HG03039 (cell line): ENCODE data around the gene ALDH1A1.
"Not testable (repeated sequence)": the region's sequence is repeated elsewhere in the genome, so short reads cannot be mapped to it uniquely, and the experiment has no call there.

ENCODE experiments used
- ATAC-seq: cut with Tn5 transposase; IDR thresholded peaks from one replicate; pipeline ENCODE4 v1.9.1; 2021; ENCODE audit warnings: mild to moderate bottlenecking, moderate library complexity; ENCODE audit not compliant: unreplicated experiment

Gene ALDH1A1

DNA sequence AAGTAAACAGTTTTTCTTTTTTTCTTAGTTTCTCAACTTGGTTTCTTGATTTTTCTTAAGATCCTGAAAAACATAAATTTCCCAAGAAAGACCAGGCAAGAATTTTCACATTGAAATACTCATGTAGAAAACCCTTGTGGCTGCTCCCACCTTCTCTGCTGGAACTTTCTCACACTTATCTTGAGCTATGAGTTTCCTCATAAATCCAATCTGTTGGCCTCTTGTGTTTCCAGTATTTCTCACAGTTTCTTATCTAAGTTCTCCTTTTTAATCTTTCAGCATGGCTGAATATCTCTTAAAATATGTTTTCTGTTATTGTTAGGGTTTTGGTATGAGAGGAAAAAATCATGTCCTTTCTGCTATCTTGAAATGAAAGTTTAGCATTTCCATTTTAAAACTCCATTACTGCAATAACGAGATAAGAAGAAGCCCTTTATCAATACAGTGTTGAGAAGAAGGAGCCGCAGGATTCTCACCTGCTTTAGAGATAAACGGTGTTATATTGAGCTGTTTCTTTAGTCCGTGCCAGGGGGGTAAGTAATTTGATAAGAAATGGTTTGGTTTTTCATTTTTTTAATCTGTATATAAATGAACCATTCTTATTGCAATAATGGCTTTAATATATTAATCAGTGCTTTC, 89.3 kb downstream of the ALDH1A1 start:
- ATAC-seq = no peak

DNA sequence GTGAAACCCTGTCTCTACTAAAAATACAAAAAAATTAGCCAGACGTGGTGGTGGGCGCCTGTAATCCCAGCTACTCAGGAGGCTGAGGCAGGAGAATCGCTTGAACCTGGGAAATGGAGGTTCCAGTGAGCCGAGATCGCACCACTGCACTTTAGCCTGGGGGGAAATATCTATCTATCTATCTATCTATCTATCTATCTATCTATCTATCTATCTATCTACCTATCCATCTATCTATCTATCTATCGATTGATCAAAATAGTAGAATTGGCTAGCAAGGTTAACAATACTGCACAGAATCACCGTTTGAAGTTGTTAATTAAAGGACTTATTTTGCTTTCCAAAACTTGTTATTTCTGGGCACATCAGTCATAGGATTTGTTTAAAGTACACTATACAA, 90.1 kb downstream of the ALDH1A1 start:
- not testable (repeated sequence) for ATAC-seq

DNA sequence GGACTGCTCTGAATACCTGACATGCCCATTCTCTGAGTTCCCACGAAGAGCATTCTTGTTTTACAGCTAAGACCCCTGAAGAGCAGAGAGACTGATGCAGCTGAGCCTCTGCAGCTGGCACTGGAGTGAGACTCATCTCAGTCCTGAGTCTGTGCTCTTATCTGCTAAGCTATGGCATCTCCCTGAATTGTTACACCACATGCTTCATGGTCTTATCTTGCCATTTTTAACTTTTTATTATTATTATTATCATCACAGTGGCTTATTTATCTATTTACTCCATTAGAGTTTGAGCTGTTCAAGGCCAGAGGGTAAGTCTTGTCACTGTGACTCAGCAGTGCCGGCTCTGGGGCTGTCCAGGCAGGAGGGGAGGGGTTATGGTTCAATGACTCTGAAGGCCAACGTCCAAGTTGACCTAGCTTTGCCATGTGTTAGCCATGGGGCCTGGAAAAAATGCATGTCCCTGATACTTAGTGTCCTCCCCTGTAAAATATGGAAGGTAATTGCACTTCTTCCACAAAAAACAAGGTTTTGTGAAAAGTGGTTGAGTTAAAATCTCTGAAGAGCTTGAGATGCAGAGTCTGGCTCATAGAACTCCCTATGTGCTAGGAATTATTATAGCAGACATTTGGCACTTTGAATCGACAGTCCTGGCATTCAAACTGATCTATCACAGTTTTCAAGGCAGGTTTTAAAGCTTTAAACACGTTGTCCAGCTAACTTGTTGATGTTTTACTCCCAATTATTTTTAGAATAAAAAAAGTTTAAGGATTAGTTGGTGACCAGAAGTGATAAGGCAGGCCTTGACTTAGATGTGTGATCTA, 94.6 kb downstream of the ALDH1A1 start:
- no peak for ATAC-seq

DNA sequence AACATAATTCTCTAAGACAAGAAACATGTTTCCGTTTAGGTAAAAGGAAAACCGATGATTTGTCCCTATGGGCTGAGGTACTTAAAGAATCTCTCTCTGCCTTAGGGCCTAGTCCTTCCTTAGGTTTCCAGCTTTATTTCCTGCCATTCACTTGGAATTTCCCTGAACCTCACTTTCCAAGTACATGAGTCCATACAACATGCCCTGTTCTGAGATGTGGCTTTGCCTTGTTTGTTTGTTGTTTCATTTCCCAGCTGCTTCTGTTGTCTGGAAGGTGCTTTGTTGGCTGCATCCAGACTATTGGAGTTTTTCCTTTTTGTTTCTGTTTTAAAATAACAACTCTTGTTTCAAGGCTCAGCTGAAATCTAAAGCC, 95.2 kb downstream of the ALDH1A1 start:
- ATAC-seq = no peak

DNA sequence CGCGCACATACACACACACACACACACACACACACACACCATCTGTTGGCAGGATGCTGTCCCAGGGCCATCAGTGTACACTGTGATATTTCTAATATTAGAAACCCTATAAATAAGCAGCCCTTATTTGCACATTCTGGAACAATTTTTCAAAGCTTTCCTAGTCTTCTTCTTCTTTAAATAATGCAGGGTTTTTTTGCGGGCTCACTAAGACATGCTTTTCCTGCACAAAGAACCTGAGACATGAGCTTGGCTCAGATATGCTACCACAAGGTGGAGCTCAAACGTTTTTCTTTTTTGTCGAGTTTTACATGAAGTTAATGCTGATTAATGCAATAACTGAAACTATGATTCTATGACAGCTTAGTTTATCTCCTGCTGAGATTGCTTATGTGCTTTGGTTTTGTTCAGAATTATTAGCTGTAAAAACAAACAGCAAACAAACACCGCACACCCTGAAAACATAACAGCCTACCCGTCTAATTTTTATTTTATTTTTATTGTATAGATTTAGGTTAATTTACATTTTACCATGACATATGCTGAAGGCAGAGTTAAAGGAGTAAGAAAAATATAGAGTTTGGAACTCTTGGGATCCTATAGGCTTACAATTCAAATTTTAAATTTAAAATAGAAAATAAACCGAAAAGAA, 95.8 kb downstream of the ALDH1A1 start:
- ATAC-seq = no peak

DNA sequence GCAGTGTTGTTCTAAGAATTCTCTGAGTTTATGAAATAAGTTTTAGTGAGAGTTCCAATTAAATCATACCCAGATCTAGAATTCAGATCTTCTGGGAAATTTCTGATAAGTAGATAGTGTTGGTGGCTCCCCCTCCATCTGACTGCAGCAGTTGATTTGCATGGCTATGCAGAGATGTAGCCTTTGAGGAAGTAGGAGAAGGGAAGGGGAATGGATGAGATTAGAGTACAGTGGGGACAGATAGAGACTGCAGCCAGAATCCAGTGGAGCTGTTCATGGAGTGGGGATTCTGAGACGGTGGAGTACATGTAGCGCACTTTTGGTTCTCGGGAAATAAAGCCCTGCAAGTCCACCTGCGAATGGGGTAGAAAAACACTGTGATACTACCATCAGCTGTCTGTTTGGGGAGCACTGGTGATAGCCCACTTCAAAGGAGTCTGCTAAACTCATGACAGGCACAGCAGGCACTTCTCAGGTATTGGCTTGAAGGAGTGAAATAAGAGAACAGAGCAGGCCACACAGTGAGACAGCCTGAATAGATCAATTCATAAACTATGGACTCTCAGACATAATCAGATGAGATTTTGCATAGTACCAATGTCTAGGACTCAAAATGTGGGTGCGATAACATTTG, 96.8 kb downstream of the ALDH1A1 start:
- no peak for ATAC-seq

DNA sequence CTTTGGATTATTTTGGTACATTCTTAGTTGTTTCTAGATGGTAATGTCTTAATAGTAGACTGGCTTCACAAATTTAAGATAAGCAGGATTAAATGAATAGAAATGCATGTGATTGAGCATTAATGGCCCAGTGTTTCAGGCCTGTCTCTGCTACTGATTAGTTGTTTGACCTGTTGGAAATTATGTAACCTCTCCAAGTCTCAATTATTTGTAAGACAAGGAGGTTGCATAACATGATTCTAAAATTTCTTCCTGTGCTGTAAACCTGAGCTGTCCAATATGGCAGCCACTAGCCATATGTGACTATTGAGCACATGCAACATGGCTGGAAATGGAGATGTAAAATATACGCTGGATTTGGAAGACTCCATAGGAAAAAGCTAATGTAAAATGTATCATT, 97.5 kb downstream of the ALDH1A1 start:
- no peak for ATAC-seq
